Activated effector memory CD4-positive, alpha-beta T cell treated with Interleukin-2 at 50 U/mL for 16 hours (primary cell): Measurements from ENCODE around the gene F2RL3.

ENCODE experiments used
- DNase-seq: peaks from one replicate; pipeline ENCODE4 v3.0.0-alpha.2; 2020

Gene F2RL3

DNA sequence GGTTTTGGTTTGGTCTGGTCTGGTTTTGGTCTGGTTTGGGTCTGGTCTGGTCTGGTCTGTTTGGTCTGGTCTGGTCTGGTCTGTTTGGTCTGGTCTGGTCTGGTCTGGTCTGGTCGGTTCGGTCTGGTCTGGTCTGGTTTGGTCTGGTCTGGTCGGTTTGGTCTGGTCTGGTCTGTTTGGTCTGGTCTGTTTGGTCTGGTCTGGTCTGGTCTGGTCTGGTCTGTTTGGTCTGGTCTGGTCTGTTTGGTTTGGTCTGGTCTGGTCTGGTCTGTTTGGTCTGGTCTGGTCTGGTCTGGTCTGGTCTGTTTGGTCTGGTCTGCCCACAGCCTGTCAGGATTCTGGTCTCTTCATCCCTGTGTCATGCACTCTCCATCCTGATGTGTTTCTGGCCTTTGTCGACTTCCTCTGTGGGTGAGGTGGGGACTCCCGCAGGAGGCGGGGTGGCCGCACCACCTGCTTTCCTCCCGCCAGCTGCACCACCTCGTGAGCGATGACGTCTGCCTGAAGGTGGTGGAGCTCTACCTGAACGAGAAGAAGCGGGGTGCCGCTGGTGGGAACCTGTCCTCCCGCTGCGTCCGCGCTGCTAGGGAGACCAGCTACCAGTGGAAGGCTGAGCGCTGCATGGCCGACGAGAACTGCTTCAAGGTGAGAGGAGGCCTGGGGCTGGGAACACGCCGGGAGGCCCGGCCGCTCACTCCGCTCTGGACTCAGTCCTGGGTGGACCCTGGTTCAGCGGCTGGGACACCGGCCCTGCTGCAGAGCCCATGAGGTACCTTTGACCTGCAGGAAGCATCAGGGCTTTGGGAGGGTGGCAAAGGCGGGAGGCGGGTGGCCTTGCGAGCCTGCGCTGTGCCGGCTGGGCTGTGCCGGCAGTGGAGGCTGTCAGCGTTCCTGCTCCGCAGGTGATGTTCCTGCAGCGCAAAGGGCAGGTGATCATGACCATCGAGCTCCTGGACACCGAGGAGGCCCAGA is 12.9 kb upstream of the F2RL3 start:
- no peak for DNase-seq

DNA sequence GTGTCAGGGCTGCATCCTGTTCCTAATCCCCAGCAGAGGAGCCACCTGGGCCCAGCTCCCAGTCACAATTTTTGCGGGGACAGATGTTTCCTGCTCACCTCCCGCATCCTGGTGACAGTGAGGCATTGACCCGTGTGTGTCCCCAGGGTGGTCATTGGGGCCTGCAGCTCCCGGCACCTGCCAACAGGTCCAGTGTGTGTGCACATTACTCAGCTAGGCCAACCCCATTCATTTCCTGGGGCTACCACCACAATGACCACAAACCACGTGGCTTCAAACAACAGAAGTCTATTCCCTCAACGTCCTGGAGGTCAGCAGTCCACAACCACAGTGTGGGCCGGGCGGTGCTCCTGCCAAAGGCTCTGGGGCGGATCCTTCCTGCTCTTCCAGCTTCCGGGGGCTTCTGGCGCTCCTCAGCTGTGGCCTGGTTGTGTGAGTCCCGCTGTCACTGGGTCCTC is 11.9 kb upstream of the F2RL3 start:
- no peak for DNase-seq

DNA sequence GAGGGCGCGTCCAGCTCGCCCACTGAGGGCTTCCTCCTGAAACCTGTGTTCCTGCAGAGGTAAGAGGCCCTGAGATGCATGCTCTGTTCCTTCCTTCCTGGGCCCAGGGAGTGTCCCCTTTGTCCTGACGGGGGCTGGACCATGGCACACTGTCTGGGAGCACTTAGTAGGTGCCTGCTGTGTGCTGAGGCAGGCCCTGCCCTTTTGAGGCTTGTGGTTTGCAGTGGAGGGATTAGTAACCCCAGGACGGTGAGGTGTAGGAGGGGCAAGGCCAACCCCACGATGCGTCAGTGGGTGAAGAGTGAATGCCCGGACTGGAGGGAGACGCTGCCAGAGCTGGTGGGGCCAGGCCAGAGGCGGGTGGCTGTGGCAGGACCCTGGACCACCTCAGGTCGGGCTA is 11.2 kb upstream of the F2RL3 start:
- DNase-seq, result no peak

DNA sequence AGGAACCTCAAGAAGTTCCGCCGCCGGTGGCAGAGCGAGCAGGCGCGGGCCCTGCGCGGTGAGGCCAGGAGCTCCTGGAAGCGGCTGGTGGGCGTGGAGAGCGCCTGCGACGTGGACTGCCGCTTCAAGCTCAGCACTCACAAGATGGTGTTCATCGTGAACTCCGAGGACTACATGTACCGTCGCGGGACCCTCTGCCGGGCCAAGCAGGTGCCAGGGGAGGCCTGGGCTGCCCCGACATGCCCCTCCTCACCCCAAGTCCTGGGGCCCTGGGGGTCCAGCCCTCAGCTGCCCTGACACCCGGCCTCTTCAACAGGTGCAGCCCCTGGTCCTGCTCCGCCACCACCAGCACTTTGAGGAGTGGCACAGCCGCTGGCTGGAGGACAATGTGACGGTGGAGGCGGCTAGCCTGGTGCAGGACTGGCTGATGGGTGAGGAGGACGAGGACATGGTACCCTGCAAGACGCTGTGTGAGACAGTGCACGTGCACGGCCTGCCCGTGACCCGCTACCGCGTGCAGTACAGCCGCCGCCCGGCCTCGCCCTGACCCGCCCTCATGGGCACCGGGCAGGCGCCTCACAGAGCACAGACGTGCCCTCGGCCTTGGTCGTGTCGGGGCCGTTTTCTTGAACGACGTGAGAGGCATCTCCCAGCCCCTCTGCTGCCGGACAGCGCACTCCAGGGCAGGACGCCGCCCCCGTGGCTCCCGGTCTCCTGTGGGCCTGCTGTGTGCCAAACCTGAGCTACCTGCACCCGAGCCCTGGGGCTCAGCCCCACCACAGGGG is 10.4 kb upstream of the F2RL3 start:
- DNase-seq, result no peak

DNA sequence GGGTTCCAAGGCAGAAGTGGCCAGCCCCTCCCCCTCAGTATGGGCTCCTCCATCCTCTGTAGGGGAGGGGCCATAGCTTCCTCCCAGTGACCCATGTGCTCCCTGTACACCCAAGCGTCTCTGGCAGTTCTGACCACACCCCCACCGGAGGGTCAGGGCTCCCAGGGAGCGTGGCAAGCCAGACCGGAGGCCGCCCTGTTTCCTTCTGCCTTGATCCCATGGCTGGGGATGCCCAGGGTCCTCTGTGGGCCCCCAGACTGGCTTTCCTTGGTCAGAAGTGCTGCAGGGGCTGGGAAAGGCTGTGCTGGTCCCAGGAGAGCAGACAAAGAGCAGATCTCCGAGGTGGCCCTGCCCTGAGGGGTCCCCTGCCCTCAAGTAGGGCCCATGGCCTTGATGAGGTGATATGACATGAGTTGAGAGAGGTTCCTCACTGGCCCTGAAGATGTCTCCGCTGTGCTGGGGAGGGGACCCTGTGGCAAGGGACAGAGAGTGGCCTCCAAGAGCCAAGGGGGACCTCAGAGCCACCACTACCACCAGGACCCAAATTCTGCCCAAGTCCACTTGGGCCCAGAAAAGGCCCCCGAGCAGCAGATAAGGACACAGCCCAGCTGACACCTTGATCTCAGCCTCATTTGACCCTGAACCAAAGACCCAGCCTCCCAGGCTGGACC is 7.8 kb upstream of the F2RL3 start:
- DNase-seq, result no peak

DNA sequence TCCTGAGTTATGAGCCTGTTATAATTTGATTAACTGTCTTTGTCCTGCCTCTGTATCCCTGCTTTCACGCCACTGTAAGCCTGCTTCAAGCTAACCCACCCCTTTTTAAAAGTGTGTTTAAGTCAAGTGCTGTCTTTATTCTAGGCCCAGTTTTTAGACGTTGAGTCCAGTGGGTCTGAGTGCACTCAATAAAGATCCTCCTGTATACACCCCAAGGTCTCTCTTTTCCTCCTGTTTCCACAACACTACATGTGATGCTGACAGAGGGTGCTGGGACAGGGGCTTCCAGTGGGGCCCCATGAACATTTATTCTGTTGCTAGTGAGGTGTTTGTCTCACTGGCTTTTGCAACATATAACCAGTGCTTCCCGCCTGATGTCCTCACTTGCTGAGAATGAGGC is 6.7 kb upstream of the F2RL3 start:
- DNase-seq, result no peak

DNA sequence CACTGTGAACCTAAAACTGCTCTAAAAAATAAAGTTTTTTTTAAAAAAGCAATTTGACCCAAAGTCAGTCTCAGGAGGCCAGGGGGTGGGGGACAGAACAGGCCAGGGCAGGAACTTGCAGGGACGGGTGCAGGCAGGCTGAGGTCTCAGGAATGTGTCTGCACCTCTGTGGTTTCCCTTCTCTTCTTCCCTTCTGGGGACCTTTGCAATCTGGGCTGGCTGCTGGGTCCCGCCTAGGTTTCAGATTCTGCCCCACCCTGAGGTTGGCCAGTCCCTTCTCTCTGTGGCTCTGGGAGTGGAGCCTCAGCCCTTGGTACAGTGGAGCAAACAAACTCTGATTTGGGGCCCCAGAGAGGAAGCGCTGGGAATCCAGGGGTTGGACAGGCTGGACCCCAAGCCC is 5.3 kb upstream of the F2RL3 start:
- DNase-seq, result no peak

DNA sequence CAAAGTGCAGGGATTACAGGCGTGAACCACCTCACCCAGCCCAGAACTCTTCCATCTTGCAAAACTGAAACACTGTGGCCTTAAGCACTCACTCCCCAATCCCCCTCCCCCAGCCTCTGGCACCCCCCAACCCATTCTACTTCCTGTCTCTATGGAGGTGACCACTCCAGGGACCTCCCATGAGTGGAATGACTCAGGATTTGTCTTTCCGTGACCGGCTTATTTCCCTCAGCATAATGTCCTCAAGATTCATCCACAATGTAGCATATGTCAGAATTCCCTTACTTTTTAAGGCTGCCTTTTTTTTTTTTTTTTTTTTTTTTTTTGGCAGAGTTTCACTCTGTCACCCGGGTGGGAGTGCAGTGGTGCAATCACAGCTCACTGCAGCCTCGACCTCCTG is 3.6 kb upstream of the F2RL3 start:
- no peak for DNase-seq

DNA sequence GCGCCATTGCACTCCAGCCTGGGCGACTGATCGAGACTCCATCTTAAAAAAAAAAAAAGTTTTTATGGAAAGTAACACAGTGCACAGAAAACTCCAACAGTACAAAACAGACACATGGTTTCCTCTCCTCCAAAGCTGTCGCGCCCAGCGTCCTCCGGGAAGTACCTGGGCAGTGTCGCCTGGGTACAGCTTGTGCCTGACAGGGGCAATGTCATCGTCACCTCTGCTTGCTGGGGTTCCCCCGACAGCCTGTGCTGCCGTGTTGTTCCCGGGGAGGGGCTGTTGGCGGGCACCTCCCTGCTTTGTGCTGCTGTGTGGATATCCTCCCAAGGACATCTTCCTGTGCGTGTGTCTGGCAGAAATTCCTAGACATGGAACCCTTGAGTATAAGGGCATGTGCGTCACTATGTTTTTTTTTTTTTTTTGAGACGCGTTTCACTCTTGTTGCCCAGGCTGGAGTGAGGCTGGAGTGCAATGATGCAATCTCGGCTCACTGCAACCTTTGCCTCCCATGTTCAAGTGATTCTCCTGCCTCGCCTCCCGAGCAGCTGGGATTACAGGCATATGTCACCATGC is 2.4 kb upstream of the F2RL3 start:
- no peak for DNase-seq

DNA sequence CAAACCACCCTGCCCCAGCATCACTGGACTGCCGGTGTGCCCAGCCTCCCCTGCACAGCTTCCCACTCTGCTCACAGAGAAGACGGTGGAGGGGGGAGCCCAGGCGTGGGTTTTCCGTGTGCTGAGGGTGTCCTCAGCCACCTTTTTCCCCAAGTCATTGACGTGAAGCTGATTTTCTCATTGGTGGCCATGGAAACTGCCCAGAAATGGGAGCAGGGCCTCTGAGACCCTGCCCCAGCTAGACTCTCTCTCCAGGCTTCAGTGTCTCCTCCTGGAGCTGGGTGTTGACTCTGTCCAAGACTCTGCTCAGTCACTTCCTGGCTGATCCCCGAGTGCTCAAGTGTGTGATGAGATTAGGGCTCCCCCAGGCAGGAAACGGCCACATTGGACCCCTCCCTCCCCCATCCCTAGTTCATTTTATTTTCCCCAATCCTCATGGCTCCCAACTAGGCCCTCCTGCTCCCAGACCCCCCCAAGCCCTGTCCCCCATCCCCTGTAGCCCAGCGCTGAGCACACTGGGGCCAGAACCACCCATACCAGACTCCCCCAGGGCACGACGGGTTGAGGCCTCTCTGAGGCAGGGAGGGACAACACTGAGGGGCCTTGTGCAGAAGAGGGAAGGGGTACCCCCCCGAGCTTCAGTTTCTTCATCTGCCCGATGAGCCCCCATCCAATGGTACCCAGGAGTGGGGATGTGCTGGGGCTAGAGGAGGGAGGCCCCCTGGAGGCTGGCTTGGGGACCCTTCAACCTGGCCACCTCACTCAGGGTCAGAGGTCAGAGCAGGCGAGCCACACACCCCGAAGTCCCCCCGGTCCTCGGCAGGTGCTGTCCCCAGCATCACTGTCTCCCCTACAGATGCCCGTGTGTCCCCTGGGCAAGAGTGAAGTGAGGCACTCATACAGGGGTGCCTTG is 1.2 kb upstream of the F2RL3 start:
- DNase-seq, result no peak

DNA sequence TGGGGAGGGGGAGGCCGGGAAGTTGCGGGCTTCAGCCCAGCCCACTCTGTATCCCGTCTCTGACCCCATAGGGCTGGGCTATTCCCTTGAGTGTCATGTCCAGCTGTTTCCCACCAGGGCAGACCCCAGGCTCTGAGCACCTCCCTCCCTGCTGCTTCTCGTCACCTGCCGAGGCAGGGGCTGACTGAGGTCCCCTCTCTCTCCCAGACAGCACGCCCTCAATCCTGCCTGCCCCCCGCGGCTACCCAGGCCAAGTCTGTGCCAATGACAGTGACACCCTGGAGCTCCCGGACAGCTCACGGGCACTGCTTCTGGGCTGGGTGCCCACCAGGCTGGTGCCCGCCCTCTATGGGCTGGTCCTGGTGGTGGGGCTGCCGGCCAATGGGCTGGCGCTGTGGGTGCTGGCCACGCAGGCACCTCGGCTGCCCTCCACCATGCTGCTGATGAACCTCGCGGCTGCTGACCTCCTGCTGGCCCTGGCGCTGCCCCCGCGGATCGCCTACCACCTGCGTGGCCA is 625 bp downstream of the F2RL3 start:
- no peak for DNase-seq

DNA sequence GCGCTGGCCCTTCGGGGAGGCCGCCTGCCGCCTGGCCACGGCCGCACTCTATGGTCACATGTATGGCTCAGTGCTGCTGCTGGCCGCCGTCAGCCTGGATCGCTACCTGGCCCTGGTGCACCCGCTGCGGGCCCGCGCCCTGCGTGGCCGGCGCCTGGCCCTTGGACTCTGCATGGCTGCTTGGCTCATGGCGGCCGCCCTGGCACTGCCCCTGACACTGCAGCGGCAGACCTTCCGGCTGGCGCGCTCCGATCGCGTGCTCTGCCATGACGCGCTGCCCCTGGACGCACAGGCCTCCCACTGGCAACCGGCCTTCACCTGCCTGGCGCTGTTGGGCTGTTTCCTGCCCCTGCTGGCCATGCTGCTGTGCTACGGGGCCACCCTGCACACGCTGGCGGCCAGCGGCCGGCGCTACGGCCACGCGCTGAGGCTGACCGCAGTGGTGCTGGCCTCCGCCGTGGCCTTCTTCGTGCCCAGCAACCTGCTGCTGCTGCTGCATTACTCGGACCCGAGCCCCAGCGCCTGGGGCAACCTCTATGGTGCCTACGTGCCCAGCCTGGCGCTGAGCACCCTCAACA is 1.2 kb downstream of the F2RL3 start:
- DNase-seq, result no peak

DNA sequence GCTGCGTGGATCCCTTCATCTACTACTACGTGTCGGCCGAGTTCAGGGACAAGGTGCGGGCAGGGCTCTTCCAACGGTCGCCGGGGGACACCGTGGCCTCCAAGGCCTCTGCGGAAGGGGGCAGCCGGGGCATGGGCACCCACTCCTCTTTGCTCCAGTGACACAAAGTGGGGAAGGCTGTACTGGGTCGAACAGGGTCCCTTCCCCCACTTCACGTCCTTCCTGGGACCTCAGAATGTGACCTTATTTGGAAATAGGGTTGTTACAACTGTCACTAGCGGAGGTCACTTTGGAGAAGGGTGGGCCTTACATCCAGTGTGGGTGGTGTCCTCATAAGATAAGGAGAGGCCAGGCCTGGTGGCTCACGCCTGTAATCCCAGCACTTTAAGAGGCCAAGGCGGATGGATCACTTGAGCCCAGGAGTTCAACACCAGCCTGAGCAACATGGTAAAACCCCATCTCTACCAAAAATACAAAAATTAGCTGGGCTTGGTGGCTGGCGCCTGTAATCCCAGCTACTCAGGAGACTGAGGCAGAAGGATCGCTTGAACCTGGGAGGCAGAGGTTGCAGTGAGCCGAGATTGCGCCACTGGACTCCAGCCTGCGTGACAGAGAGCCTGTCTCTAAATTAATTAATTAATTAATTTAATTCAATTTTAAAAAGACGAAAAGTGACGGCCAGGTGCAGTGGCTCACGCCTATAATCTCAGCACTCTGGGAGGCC is 1.8 kb downstream of the F2RL3 start:
- DNase-seq, result no peak

DNA sequence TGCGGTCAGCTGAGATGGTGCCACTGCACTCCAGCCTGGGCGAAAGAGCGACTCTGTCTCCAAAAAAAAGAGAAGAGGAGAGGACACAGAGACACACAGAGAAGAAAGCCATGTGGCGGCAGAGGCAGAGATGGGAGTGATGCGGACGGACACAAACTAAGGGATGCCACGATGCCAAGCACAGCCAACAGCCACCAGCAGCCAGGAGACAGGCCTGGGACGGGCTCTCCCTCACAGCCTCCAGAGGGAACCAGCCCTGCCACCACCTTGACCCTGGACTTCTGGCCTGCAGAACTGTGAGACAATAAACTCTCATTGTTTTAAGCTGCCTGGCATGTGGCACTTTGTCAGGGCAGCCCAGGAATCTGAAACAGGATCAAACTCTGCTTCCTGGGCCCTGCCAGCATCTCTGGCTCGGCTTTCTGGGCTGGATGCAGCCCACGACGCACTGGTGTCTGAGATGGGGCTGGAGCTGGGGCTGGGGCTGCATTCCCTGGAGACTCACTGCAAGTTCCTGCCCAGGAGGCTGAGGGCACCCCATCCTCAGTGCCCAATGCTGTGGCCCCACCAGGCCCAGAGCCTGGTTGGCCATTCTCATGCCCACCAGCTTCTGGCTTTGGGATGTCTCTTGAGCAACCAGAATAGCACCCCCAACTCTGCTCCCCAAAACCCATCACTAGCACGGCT is 3.0 kb downstream of the F2RL3 start:
- no peak for DNase-seq

DNA sequence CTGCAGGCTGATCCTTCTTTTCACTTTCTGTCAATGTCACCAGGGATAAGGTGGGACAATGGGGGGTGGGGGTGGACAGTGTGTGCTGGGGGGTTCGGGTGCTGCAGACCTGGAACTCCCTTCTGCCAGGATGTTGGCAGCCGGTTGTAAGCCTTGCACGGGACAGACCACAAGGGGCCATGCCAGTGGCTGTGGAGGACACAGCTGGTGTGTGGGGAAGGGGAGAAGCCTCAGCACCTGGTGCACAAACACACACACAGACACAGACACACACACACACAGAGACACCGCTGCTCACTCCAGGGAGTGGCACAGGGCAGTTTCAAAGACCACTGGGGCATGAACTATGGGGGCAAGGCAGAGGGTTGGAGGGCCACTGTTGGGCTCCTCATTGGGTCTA is 3.6 kb downstream of the F2RL3 start:
- DNase-seq, result no peak

DNA sequence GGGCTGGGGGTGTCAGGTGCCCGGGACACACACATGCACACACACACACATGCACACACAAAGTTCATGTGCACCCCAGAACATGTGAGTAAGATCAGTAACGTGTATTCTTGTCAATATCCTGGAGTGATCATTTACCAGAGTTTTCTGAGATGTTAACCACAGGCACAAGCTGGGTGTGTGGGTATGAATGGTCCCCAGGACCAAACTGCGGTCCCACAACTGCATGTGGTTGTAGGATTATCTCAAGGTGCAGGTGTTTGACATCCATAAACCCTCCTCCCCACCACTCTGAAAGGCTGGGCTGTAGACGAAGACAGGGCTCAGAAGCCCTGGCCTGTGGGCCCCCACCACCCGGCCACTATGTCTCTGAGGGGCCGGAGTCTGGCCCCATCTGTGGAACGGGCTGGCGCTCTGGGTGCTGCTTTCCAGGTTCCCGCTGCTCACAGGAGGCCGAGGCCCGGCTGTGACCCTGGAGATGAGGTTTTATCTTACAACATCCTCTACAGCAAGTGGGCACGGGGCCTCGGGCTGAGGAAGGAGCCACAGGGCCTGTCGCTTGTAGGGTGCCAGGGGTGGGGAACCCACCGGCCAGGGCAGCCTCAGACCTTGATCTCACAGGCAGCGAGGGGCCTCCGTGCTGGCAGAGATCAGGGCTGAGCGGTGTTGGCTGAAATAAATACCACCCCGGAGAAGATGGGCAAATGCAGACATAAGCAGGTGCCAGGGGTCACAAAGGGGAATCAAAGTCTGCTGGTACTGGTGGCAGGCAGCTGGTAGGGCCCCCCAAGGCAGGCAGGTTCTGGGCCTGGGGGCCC is 4.3 kb downstream of the F2RL3 start:
- DNase-seq, result no peak

DNA sequence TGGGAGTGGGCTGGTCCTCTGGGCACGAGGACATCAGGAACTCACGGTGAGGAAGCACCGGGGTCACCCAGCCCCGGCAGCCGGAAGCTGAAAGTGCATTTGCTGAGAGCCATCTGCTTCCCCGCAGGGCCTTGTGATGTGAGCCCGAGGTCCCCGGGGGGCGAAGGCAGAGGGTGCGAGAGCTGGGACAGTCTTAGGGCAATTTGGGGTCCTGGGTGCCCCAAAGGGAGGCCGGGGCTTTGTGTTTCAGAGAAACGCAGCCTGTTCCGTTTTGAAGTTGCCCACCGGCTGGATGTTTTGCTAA is 4.8 kb downstream of the F2RL3 start:
- DNase-seq, result no peak

DNA sequence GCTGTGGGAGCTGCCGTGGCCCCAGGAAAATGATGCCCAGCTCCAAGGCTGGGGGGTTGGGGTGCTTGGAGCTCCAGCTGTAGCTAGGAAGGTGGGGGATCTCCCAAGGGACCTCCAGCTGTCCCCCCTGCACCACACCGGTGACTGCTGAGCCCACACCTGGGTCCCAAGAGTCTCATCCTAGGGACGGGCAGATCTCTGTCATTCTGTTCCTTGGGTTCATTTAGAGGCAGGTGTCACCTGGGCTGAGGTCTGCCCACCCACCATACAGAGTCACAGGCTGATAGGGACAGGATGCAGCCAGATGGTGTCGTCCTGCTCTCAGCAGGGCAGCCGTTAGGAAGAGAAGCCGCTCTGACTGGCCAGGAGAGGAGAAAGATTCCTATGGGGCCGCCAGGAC is 5.3 kb downstream of the F2RL3 start:
- no peak for DNase-seq

DNA sequence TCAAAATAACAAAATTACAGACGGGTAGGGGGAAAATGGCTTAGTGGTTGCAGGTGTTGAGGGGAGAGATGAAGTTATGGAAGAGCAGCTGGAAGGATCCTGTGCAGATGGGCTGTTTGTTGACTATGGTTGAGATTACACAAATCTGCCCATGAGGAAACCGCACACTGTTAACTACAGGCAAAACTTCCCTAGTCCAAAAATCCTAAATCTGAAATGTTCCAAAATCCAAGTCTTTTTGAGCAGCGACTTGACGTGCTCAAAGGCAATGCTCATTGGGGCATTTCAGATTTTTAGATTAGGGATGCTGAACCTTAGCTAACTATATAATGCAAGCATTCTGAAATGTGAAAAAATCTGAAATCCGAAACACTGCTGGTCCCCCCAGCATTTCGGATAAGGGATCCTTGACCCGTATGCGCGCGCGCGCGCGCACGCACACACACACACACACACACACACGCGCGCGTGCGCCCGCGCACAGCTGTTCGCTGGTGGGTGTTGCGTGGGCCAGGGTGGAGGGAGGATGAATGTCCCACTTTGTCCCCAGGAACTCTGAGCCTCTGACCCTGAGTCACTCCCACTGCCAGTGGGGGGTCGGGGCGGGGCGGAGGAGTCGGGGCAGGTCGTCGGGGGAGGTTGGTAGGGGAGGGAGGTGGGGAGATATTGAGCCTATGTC is 6.8 kb downstream of the F2RL3 start:
- no peak for DNase-seq
